Measurements from ENCODE around the gene LACRT. TPM values are rescaled to one million over a fixed set of nuclear protein-coding genes. Genes with fewer than 3 reads are reported as not detected.

The LACRT gene
- total RNA-seq, 1 donor from 2014 or later, result not detected

DNA sequence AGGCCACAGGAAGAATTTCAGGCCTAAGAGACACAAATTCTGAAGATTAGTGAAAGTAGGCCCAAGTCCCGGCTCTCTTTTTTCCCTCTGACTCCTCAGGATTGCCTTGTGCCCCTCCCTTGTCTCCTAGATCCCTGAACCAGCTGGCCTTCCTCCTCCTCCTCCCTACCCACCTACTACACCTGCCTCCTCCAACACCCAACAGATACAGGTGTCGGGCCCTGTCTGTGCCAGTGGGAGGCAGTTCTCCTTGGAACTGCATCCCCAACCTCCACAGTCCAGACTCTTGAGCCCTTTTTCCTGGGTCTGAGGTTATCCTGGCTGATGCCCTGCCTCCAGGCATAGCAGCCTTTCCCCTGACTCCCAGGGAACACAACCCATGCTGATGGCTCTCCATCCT lies 48.1 kb downstream of the LACRT start:
- Mint-ChIP-seq H3K27ac (no peak overlapping the region), H3K4me3 (no peak overlapping the region), H3K36me3 (ENCODE audit: low read depth) (no peaks in the 10 kb centered on the region), H3K9me3 (no peaks in the 10 kb centered on the region), H3K4me1 (peaks cover 7% of the 10 kb centered on the region), H3K27me3 (peaks cover 65% of the 10 kb centered on the region)
- DNase-seq, result no peak
- intact Hi-C loops (cut with micrococcal nuclease), result no loop called here
- ChIA-PET POLR2A (no interaction called here), CTCF (interaction anchor here (1.3 kb wide), 2 partner anchors 8 to 10 kb away, joined by 3 to 4 read pairs; no protein-coding TSS in a partner anchor)
- TF ChIP-seq, protein P1, sequence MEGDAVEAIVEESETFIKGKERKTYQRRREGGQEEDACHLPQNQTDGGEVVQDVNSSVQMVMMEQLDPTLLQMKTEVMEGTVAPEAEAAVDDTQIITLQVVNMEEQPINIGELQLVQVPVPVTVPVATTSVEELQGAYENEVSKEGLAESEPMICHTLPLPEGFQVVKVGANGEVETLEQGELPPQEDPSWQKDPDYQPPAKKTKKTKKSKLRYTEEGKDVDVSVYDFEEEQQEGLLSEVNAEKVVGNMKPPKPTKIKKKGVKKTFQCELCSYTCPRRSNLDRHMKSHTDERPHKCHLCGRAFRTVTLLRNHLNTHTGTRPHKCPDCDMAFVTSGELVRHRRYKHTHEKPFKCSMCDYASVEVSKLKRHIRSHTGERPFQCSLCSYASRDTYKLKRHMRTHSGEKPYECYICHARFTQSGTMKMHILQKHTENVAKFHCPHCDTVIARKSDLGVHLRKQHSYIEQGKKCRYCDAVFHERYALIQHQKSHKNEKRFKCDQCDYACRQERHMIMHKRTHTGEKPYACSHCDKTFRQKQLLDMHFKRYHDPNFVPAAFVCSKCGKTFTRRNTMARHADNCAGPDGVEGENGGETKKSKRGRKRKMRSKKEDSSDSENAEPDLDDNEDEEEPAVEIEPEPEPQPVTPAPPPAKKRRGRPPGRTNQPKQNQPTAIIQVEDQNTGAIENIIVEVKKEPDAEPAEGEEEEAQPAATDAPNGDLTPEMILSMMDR (IDR thresholded peaks at IDR 0.05), result no peak
- no peak for ATAC-seq (ENCODE audit: low read depth)

DNA sequence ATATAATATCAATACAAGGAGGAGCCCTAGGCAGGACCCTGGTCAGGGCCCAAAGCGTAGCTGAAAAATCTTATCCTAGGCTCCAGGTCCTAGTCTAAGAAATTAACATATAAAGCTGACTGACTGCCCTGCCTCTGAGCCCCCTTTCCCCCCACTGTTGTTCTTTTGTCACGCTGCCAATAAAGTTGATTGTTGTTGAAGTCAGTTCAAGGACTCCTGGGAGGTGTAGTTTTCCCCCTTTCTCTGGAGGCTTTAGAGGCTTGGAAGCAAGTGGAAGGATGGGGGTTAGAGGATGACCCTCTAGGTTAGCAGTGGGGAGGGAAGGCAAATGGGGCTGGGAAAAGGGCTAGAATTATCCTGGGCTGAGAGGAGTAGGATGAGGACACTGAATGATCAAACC lies 49.5 kb downstream of the LACRT start:
- Mint-ChIP-seq H3K4me1 (peaks cover 7% of the 10 kb centered on the region), H3K4me3 (no peak overlapping the region), H3K27ac (no peak overlapping the region), H3K9me3 (no peaks in the 10 kb centered on the region), H3K27me3 (peaks cover 52% of the 10 kb centered on the region), H3K36me3 (ENCODE audit: low read depth) (no peaks in the 10 kb centered on the region)
- ATAC-seq (ENCODE audit: low read depth), result no peak
- POLR2A ChIA-PET, result no interaction called here
- TF ChIP-seq, protein P1 (IDR thresholded peaks at IDR 0.05), result no peak
- intact Hi-C loops (cut with micrococcal nuclease), result no loop called here
- CTCF ChIA-PET, result no interaction called here
- DNase-seq, result no peak

DNA sequence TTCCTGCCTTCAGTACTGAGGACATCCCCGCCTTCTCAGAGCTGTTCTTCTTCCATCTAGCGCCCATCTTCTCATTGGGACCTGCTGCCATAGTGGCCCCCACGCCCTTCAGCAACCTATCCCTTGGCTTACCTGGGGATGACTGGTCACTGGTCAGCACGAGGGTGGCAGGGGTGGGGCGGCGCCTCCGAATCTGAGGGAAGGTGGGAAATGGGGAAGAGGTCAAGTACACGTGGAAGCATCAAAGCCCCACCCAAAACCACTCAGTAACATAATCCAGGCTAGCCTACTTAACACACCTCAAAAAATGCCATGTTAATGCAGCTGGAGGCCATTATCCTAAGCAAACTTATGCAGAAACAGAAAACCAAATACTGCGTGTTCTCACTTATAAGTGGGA lies 50.6 kb downstream of the LACRT start:
- Mint-ChIP-seq H3K27ac (no peak overlapping the region), H3K4me3 (no peak overlapping the region), H3K36me3 (ENCODE audit: low read depth) (no peaks in the 10 kb centered on the region), H3K9me3 (no peaks in the 10 kb centered on the region), H3K4me1 (peaks cover 11% of the 10 kb centered on the region), H3K27me3 (peaks cover 42% of the 10 kb centered on the region)
- POLR2A ChIA-PET, result no interaction called here
- DNase-seq, result no peak
- CTCF ChIA-PET, result no interaction called here
- TF ChIP-seq, protein P1 (IDR thresholded peaks at IDR 0.05), result no peak
- ATAC-seq (ENCODE audit: low read depth), result no peak
- intact Hi-C loops (cut with micrococcal nuclease), result no loop called here

DNA sequence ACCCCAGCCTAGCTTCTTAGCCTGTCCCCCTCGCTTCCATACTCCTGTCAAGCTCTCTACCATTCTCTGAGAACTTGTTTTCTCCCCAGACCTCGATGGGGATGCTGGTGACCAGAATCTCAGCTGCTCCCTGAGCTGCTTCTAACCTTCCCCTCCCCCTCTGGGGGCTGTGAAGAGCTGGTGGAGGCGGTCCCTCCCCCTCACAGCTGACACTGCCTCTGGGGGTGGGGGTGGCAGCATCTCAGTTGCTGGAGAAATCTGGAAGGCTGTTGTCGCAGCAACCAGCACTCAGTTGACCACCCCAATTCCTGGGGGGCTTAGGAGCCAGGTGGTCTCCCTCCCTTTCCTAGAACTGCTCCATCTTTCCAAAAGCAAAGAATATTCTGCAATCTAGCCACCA lies 51.0 kb downstream of the LACRT start:
- CTCF ChIA-PET, result no interaction called here
- no peak for ATAC-seq (ENCODE audit: low read depth)
- H3K9me3 Mint-ChIP-seq, result no peaks in the 10 kb centered on the region
- peaks cover 38% of the 10 kb centered on the region for H3K27me3 Mint-ChIP-seq
- TF ChIP-seq, protein P1 (IDR thresholded peaks at IDR 0.05), result no peak
- no peak overlapping the region for H3K27ac Mint-ChIP-seq
- H3K4me1 Mint-ChIP-seq, result peaks cover 7% of the 10 kb centered on the region
- intact Hi-C loops (cut with micrococcal nuclease), result no loop called here
- POLR2A ChIA-PET, result no interaction called here
- H3K36me3 Mint-ChIP-seq (ENCODE audit: low read depth), result no peaks in the 10 kb centered on the region
- no peak overlapping the region for H3K4me3 Mint-ChIP-seq
- no peak for DNase-seq

DNA sequence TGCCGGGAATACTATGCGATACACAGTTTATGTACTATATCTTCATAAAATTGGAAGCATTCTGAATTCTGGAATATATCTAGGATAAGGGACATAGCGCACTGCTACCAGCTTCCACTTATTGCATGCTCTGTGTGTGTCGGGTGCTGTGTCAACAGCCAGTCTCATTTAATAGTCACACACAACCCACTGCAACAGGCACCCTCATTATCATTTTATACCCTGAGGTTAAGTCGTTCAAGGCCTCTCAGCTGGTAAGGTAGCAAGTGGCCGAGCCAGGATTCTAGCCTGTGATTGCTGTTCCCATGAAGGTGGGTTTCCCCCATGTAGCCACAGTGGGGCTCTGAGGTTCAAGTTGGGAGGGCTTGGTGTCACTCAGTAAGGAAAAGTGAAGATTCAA lies 53.3 kb downstream of the LACRT start:
- peaks cover 6% of the 10 kb centered on the region for H3K4me1 Mint-ChIP-seq
- H3K9me3 Mint-ChIP-seq, result no peaks in the 10 kb centered on the region
- ChIA-PET CTCF (no interaction called here), POLR2A (no interaction called here)
- peaks cover 9% of the 10 kb centered on the region for H3K36me3 Mint-ChIP-seq (ENCODE audit: low read depth)
- DNase-seq (no peak), ATAC-seq (ENCODE audit: low read depth) (no peak)
- intact Hi-C loops (cut with micrococcal nuclease), result no loop called here
- TF ChIP-seq, protein P1 (IDR thresholded peaks at IDR 0.05), result no peak
- peaks cover 23% of the 10 kb centered on the region for H3K27me3 Mint-ChIP-seq
- no peak overlapping the region for H3K27ac Mint-ChIP-seq
- no peak overlapping the region for H3K4me3 Mint-ChIP-seq

Other genes starting within 250 kb of the LACRT start
- gene ITGA5, start 215.6 kb downstream of the LACRT start, total RNA-seq, result 1.0 and 1.3 TPM in 2 replicates
- 7.1 and 9.8 TPM in 2 replicates for gene GTSF1, start 161.3 kb downstream of the LACRT start, total RNA-seq
- 225 and 239 TPM in 2 replicates for gene NCKAP1L, start 137.1 kb downstream of the LACRT start, total RNA-seq
- 4.7 and 6.5 TPM in 2 replicates for gene PDE1B, start 85.3 kb downstream of the LACRT start, total RNA-seq
- not detected in 2 replicates for gene PPP1R1A, start 46.2 kb downstream of the LACRT start, total RNA-seq
- gene DCD, start 13.5 kb upstream of the LACRT start, total RNA-seq, result not detected in 2 replicates
- not detected in 2 replicates for gene MUCL1, start 219.6 kb upstream of the LACRT start, total RNA-seq